GM13977 (cell line): ENCODE measurements around the gene ELOVL6.
"Not testable (repeated sequence)": the region's sequence is repeated elsewhere in the genome, so short reads cannot be mapped to it uniquely, and the experiment has no call there.

Experiments
- DNase-seq: peaks from one replicate; pipeline ENCODE4 v3.0.0; 2012; ENCODE audit warnings: low spot score
- CTCF ChIP-seq: IDR thresholded peaks from 2 replicates; pipeline ENCODE4 v1.5.1; 2012; ENCODE audit warnings: mild to moderate bottlenecking, control low read depth; ENCODE audit not compliant: insufficient read depth; ENCODE audit errors: extremely low read depth, missing control alignments
- in situ Hi-C: fragments of 300-500 bp; cut with MboI; formaldehyde crosslinking; loops from one replicate; pipeline ENCODE4 v1.12.0; 2022; ENCODE audit warnings: low sequenced_read_pairs, low pct_unique_long_range_greater_than_20kb, mixed read lengths, inconsistent platforms; ENCODE audit not compliant: unreplicated experiment

Gene ELOVL6

GRCh38 chr4:110092646-110093045 lies 105.8 kb downstream of the ELOVL6 start:
- in situ Hi-C loops: no loop called here
- no peak for DNase-seq
- TF ChIP-seq CTCF: no peak

- no peak for DNase-seq
- in situ Hi-C loops: no loop called here
- no peak for TF ChIP-seq CTCF
These were observed 106.8 kb downstream of the ELOVL6 start for GRCh38 chr4:110091434-110092140.

- in situ Hi-C loops: no loop called here
- TF ChIP-seq CTCF: no peak
- no peak for DNase-seq
These were observed 109.7 kb downstream of the ELOVL6 start for GRCh38 chr4:110088670-110089069.

- in situ Hi-C loops: no loop called here
- no peak for TF ChIP-seq CTCF
- no peak for DNase-seq
These were observed 111.2 kb downstream of the ELOVL6 start for GRCh38 chr4:110087070-110087708.

GRCh38 chr4:110085131-110085530 lies 113.3 kb downstream of the ELOVL6 start:
- DNase-seq: no peak
- in situ Hi-C loops: no loop called here
- no peak for TF ChIP-seq CTCF

GRCh38 chr4:110084154-110084553 lies 114.3 kb downstream of the ELOVL6 start:
- no peak for DNase-seq
- in situ Hi-C loops: no loop called here
- no peak for TF ChIP-seq CTCF

GRCh38 chr4:110078148-110078547 lies 120.3 kb downstream of the ELOVL6 start:
- in situ Hi-C loops, DNase-seq: not testable (repeated sequence)

- DNase-seq, in situ Hi-C loops: not testable (repeated sequence)
These were observed 121.6 kb downstream of the ELOVL6 start for GRCh38 chr4:110076828-110077227.
